ENCODE results near the gene KCNQ5. TPM values are rescaled to one million over a fixed set of nuclear protein-coding genes. Genes with fewer than 3 reads are reported as not detected.
"Not testable (repeated sequence)": the region's sequence is repeated elsewhere in the genome, so short reads cannot be mapped to it uniquely, and the experiment has no call there.

The KCNQ5 gene
- 17.8 and 18.6 TPM in 2 replicates for total RNA-seq (2021)
- Bru-seq, nascent RNA: percentile 85 among the genes with signal in this experiment
- percentile 92 among the genes with signal in this experiment for BruChase-seq, experiment 1, labeled RNA remaining after a 2-hour chase
- BruChase-seq, experiment 2, labeled RNA remaining after a 6-hour chase: percentile 91 among the genes with signal in this experiment
- long read RNA-seq, partial matches to known transcripts: 5 of 11 reads
- long read RNA-seq, other reads (novel, unspliced or antisense): 6 of 11 reads

DNA sequence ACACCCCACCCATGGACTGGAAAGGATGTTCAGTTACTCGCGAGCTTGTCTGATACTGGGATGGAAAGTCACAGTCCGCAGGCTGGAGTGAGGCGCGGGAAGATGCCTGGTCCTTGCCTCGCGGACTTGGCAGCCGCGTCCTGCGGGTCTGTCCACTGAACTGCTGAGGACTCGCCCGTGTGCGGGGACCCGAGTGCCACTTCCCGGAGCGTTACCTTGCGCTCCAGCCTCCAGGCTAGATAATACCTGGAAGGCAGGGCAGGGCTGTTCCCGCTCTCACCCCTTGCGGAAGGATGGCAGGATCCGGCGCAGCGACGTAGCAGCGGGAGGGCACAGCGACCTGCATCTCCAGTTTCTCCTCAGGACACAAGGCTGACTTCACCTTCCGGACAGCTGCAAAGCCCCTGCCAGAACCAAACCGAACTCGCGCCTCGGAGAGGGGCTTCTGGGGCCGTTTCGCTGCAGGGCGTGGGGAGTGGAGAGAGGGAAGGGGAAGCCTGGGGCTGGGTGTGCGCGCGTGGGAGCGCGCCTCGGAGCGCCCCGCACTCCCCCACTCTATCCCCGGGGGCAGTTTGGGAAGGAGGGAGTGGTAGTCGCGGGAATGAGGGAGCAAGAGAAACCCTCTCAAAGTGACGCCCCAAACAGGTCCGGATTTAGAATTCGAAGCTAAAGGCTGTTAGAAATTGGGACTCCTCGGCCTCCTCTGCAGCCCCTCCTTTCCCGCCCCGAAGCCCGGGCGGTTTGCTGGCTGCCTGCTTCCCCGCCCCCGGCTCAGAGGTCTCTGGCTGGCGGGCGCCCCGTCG lies at the start of gene KCNQ5:
Gene KCNQ5, plus strand, starts transcription at position 774 of the 803 bp plus-strand sequence.
- Histone ChIP-seq H3K4me3 (ENCODE audit: low read depth, low read length, poor library complexity, severe bottlenecking) (peak within 1 kb of the TSS; percentile 73), H3K27me3 (replicated peaks; ENCODE audit: insufficient read depth, low read depth, low read length, poor library complexity) (no peaks in the 10 kb centered on the region), H3K27ac (ENCODE audit: low read depth, low read length, poor library complexity, severe bottlenecking) (peak within 1 kb of the TSS; percentile 66), H3K9me3 (ENCODE audit: low read depth, low read length, poor library complexity, severe bottlenecking) (no peaks in the 10 kb centered on the region), H3K4me1 (ENCODE audit: insufficient read depth, low read length, poor library complexity, severe bottlenecking) (peaks cover 35% of the 10 kb centered on the region), H3K36me3 (ENCODE audit: insufficient read depth, low read length, poor library complexity, severe bottlenecking) (no peaks in the 10 kb centered on the region)
- BruUV-seq (replicated peaks): no TSS peak
- intact Hi-C loops (cut with micrococcal nuclease; ENCODE audit: unreplicated experiment): loop anchor here (5.0 to 10.0 kb wide), 3 partner anchors 204 to 331 kb away; no protein-coding TSS in a partner anchor
- peak; percentile 36 for DNase-seq (ENCODE audit: low spot score)
- ChIA-PET POLR2A (ENCODE audit: low non-redundant PET) (no interaction called here), CTCF (interaction anchor here (1.0 kb wide), 1 partner anchor 41 kb away, joined by 3 read pairs; no protein-coding TSS in a partner anchor)
- TF ChIP-seq EZH2 (IDR thresholded peaks at IDR 0.05; ENCODE audit: borderline replicate concordance, low read depth, low read length, poor library complexity, severe bottlenecking) (no peak), CTCF (conservative IDR thresholded peaks at IDR 0.05; ENCODE audit: low read depth, low read length) (no peak)

- Histone ChIP-seq H3K27ac (ENCODE audit: low read depth, low read length, poor library complexity, severe bottlenecking) (no peak overlapping the region), H3K4me1 (ENCODE audit: insufficient read depth, low read length, poor library complexity, severe bottlenecking) (no peaks in the 10 kb centered on the region), H3K4me3 (ENCODE audit: low read depth, low read length, poor library complexity, severe bottlenecking) (no peak overlapping the region), H3K27me3 (replicated peaks; ENCODE audit: insufficient read depth, low read depth, low read length, poor library complexity) (no peaks in the 10 kb centered on the region), H3K36me3 (ENCODE audit: insufficient read depth, low read length, poor library complexity, severe bottlenecking) (no peaks in the 10 kb centered on the region), H3K9me3 (ENCODE audit: low read depth, low read length, poor library complexity, severe bottlenecking) (no peaks in the 10 kb centered on the region)
- ChIA-PET CTCF (interaction anchor here (0.6 to 2.3 kb wide), 6 partner anchors 159 to 550 kb away, joined by 3 to 16 read pairs (median 4); no protein-coding TSS in a partner anchor), POLR2A (ENCODE audit: low non-redundant PET) (no interaction called here)
- TF ChIP-seq CTCF (conservative IDR thresholded peaks at IDR 0.05; ENCODE audit: low read depth, low read length) (no peak), EZH2 (IDR thresholded peaks at IDR 0.05; ENCODE audit: borderline replicate concordance, low read depth, low read length, poor library complexity, severe bottlenecking) (no peak)
- intact Hi-C loops (cut with micrococcal nuclease; ENCODE audit: unreplicated experiment): loop anchor here (5.0 kb wide), 2 partner anchors 168 to 958 kb away; no protein-coding TSS in a partner anchor
- BruUV-seq (replicated peaks): no TSS peak
- no peak for DNase-seq (ENCODE audit: low spot score)
Measured at GRCh38 chr6:72579865-72580264, 42.0 kb upstream of the KCNQ5 start.

DNA sequence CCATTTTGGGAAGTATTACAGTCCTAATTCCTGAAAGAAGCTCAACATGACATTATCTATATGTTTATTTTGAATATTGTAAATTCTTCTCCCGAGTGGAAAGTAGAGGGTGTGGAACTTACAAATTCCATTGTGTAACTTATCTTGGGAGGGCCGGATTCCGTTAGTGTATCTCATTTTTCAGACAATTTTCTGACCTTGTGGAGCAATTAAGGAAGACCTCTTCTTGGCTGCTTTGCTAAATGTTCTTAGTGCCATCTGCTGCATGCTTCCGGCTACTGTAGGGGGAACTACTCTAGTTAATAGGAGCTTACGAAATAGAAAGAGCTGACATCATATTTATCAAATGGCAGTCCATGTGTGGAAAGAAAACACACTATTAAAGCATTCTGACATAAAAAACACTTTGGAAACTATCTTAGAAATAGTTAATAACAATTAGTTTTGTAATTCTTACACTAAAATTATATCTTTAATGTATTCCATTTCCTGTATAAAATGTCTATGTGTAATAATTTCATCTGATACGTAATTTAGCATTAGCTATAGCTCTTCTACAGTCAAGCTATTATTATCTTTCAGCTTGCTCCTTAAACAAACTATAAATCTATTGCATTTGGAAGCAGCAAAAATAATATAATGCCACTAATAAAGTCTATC lies 41.5 kb upstream of the KCNQ5 start:
- no peak overlapping the region for H3K27ac ChIP-seq (ENCODE audit: low read depth, low read length, poor library complexity, severe bottlenecking)
- no peaks in the 10 kb centered on the region for H3K4me1 ChIP-seq (ENCODE audit: insufficient read depth, low read length, poor library complexity, severe bottlenecking)
- H3K27me3 ChIP-seq (replicated peaks; ENCODE audit: insufficient read depth, low read depth, low read length, poor library complexity): no peaks in the 10 kb centered on the region
- no peaks in the 10 kb centered on the region for H3K36me3 ChIP-seq (ENCODE audit: insufficient read depth, low read length, poor library complexity, severe bottlenecking)
- POLR2A ChIA-PET (ENCODE audit: low non-redundant PET): no interaction called here
- TF ChIP-seq EZH2 (IDR thresholded peaks at IDR 0.05; ENCODE audit: borderline replicate concordance, low read depth, low read length, poor library complexity, severe bottlenecking) (no peak), CTCF (conservative IDR thresholded peaks at IDR 0.05; ENCODE audit: low read depth, low read length) (peak; percentile 74)
- no peaks in the 10 kb centered on the region for H3K9me3 ChIP-seq (ENCODE audit: low read depth, low read length, poor library complexity, severe bottlenecking)
- no peak overlapping the region for H3K4me3 ChIP-seq (ENCODE audit: low read depth, low read length, poor library complexity, severe bottlenecking)
- DNase-seq (ENCODE audit: low spot score): peak; percentile 86
- CTCF ChIA-PET: interaction anchor here (0.6 to 2.3 kb wide), 11 partner anchors 20 to 550 kb away, joined by 3 to 16 read pairs (median 4); no protein-coding TSS in a partner anchor
- intact Hi-C loops (cut with micrococcal nuclease; ENCODE audit: unreplicated experiment): loop anchor here (5.0 kb wide), 2 partner anchors 168 to 958 kb away; no protein-coding TSS in a partner anchor
- BruUV-seq (replicated peaks): no TSS peak

- H3K9me3 ChIP-seq (ENCODE audit: low read depth, low read length, poor library complexity, severe bottlenecking); BruUV-seq (replicated peaks); H3K36me3 ChIP-seq (ENCODE audit: insufficient read depth, low read length, poor library complexity, severe bottlenecking); H3K4me3 ChIP-seq (ENCODE audit: low read depth, low read length, poor library complexity, severe bottlenecking); POLR2A ChIA-PET (ENCODE audit: low non-redundant PET); H3K4me1 ChIP-seq (ENCODE audit: insufficient read depth, low read length, poor library complexity, severe bottlenecking); DNase-seq (ENCODE audit: low spot score); H3K27ac ChIP-seq (ENCODE audit: low read depth, low read length, poor library complexity, severe bottlenecking); H3K27me3 ChIP-seq (replicated peaks; ENCODE audit: insufficient read depth, low read depth, low read length, poor library complexity): not testable (repeated sequence)
- CTCF ChIA-PET: interaction anchor here (0.6 to 2.3 kb wide), 10 partner anchors 21 to 549 kb away, joined by 3 to 16 read pairs (median 4); no protein-coding TSS in a partner anchor
- intact Hi-C loops (cut with micrococcal nuclease; ENCODE audit: unreplicated experiment): loop anchor here (5.0 kb wide), 2 partner anchors 169 to 959 kb away; no protein-coding TSS in a partner anchor
Measured at GRCh38 chr6:72580950-72581349, 40.9 kb upstream of the KCNQ5 start.
